Memory B cell (primary cell): Measurements from ENCODE around the gene ANKH.

Source experiments
- ATAC-seq: fragments of 150-1000 bp; cut with Tn5 transposase; 2 replicates; pipeline ENCODE4 v1.10.0; 2021; ENCODE audit warnings: low read depth, mild to moderate bottlenecking, moderate library complexity
- DNase-seq, 2 donors: peaks; one replicate each; pipeline ENCODE4 v3.0.0; 2022; ENCODE audit warnings: low spot score in 2 of 2
- H3K27ac Mint-ChIP-seq: one replicate; pipeline ENCODE4 v1.8.0; 2022; ENCODE audit warnings: mild to moderate bottlenecking, moderate library complexity, mixed read lengths
- H3K27me3 Mint-ChIP-seq: one replicate; pipeline ENCODE4 v1.8.0; 2022; ENCODE audit warnings: mixed read lengths
- H3K36me3 Mint-ChIP-seq: one replicate; pipeline ENCODE4 v1.8.0; 2022; ENCODE audit warnings: mild to moderate bottlenecking, mixed read lengths
- H3K4me1 Mint-ChIP-seq: one replicate; pipeline ENCODE4 v1.8.0; 2022; ENCODE audit warnings: mixed read lengths
- H3K4me3 Mint-ChIP-seq: one replicate; pipeline ENCODE4 v1.8.0; 2022; ENCODE audit warnings: mild to moderate bottlenecking, moderate library complexity, mixed read lengths
- H3K9me3 Mint-ChIP-seq: one replicate; pipeline ENCODE4 v1.8.0; 2022; ENCODE audit warnings: mixed read lengths

Gene ANKH

GRCh38 chr5:14672484-14673394 lies 198.8 kb downstream of the ANKH start:
- Mint-ChIP-seq H3K9me3 (no peaks in the 10 kb centered on the region), H3K4me1 (peaks cover 61% of the 10 kb centered on the region), H3K27ac (no peak overlapping the region), H3K36me3 (peaks cover 6% of the 10 kb centered on the region), H3K4me3 (no peak overlapping the region), H3K27me3 (no peaks in the 10 kb centered on the region)
- DNase-seq (no peak), ATAC-seq (no peak)

GRCh38 chr5:14672082-14672481 lies 199.5 kb downstream of the ANKH start:
- no peaks in the 10 kb centered on the region for H3K9me3 Mint-ChIP-seq
- H3K27me3 Mint-ChIP-seq = no peaks in the 10 kb centered on the region
- DNase-seq (no peak), ATAC-seq (no peak)
- H3K36me3 Mint-ChIP-seq = peaks cover 6% of the 10 kb centered on the region
- no peak overlapping the region for H3K4me3 Mint-ChIP-seq
- H3K27ac Mint-ChIP-seq = peak overlapping the region; percentile 87
- peaks cover 67% of the 10 kb centered on the region for H3K4me1 Mint-ChIP-seq

GRCh38 chr5:14671414-14671813 lies 200.2 kb downstream of the ANKH start:
- H3K27me3 Mint-ChIP-seq = no peaks in the 10 kb centered on the region
- H3K4me1 Mint-ChIP-seq = peaks cover 72% of the 10 kb centered on the region
- H3K9me3 Mint-ChIP-seq = no peaks in the 10 kb centered on the region
- H3K4me3 Mint-ChIP-seq = peak overlapping the region; percentile 67
- DNase-seq (no peak), ATAC-seq (peak; percentile 22)
- H3K36me3 Mint-ChIP-seq = peaks cover 6% of the 10 kb centered on the region
- H3K27ac Mint-ChIP-seq = peak overlapping the region; percentile 87

GRCh38 chr5:14669975-14670374 lies 201.6 kb downstream of the ANKH start:
- ATAC-seq (no peak), DNase-seq (no peak)
- no peak overlapping the region for H3K4me3 Mint-ChIP-seq
- H3K27ac Mint-ChIP-seq = no peak overlapping the region
- H3K27me3 Mint-ChIP-seq = no peaks in the 10 kb centered on the region
- H3K9me3 Mint-ChIP-seq = no peaks in the 10 kb centered on the region
- peaks cover 72% of the 10 kb centered on the region for H3K4me1 Mint-ChIP-seq
- peaks cover 6% of the 10 kb centered on the region for H3K36me3 Mint-ChIP-seq

- ATAC-seq = no peak
- Mint-ChIP-seq H3K4me3 (peak overlapping the region; percentile 8), H3K27ac (no peak overlapping the region), H3K36me3 (peaks cover 6% of the 10 kb centered on the region), H3K9me3 (no peaks in the 10 kb centered on the region), H3K4me1 (peaks cover 72% of the 10 kb centered on the region), H3K27me3 (no peaks in the 10 kb centered on the region)
- DNase-seq = no peak
Observed at GRCh38 chr5:14669415-14669814, 202.2 kb downstream of the ANKH start.

- peaks cover 67% of the 10 kb centered on the region for H3K4me1 Mint-ChIP-seq
- ATAC-seq (no peak), DNase-seq (no peak)
- H3K27ac Mint-ChIP-seq = peak overlapping the region; percentile 81
- no peaks in the 10 kb centered on the region for H3K27me3 Mint-ChIP-seq
- H3K36me3 Mint-ChIP-seq = peaks cover 3% of the 10 kb centered on the region
- peak overlapping the region; percentile 78 for H3K4me3 Mint-ChIP-seq
- no peaks in the 10 kb centered on the region for H3K9me3 Mint-ChIP-seq
Observed at GRCh38 chr5:14668181-14668591, 203.4 kb downstream of the ANKH start.

- peaks cover 64% of the 10 kb centered on the region for H3K4me1 Mint-ChIP-seq
- H3K27ac Mint-ChIP-seq = peak overlapping the region; percentile 81
- ATAC-seq (no peak), DNase-seq (no peak)
- H3K4me3 Mint-ChIP-seq = peak overlapping the region; percentile 78
- H3K9me3 Mint-ChIP-seq = no peaks in the 10 kb centered on the region
- peaks cover 3% of the 10 kb centered on the region for H3K36me3 Mint-ChIP-seq
- no peaks in the 10 kb centered on the region for H3K27me3 Mint-ChIP-seq
Observed at GRCh38 chr5:14667770-14668169, 203.8 kb downstream of the ANKH start.

GRCh38 chr5:14667290-14667689 lies 204.3 kb downstream of the ANKH start:
- Mint-ChIP-seq H3K4me1 (peaks cover 60% of the 10 kb centered on the region), H3K27me3 (no peaks in the 10 kb centered on the region), H3K9me3 (no peaks in the 10 kb centered on the region), H3K36me3 (peaks cover 3% of the 10 kb centered on the region), H3K27ac (peak overlapping the region; percentile 81), H3K4me3 (peak overlapping the region; percentile 78)
- ATAC-seq (no peak), DNase-seq (no peak)

- Mint-ChIP-seq H3K4me3 (peak overlapping the region; percentile 73), H3K27me3 (no peaks in the 10 kb centered on the region), H3K27ac (no peak overlapping the region), H3K9me3 (no peaks in the 10 kb centered on the region), H3K4me1 (peaks cover 52% of the 10 kb centered on the region), H3K36me3 (peaks cover 3% of the 10 kb centered on the region)
- ATAC-seq (no peak), DNase-seq (no peak)
Observed at GRCh38 chr5:14666357-14666756, 205.2 kb downstream of the ANKH start.

GRCh38 chr5:14665949-14666348 lies 205.6 kb downstream of the ANKH start:
- Mint-ChIP-seq H3K4me1 (peaks cover 52% of the 10 kb centered on the region), H3K27me3 (no peaks in the 10 kb centered on the region), H3K36me3 (peaks cover 3% of the 10 kb centered on the region), H3K4me3 (peak overlapping the region; percentile 73), H3K9me3 (no peaks in the 10 kb centered on the region), H3K27ac (peak overlapping the region; percentile 90)
- DNase-seq (peak; percentile 48 to 49), ATAC-seq (peak; percentile 58)

GRCh38 chr5:14665101-14665822 lies 206.3 kb downstream of the ANKH start:
- no peak for ATAC-seq
- Mint-ChIP-seq H3K9me3 (no peaks in the 10 kb centered on the region), H3K36me3 (peaks cover 3% of the 10 kb centered on the region), H3K27ac (peak overlapping the region; percentile 90), H3K4me3 (peak overlapping the region; percentile 73), H3K4me1 (peaks cover 53% of the 10 kb centered on the region), H3K27me3 (no peaks in the 10 kb centered on the region)
- DNase-seq = peak in 1 of 2 donors; percentile 27

- peak within 1 kb of the TSS; percentile 96 for H3K27ac Mint-ChIP-seq
- DNase-seq (peak; percentile 77 to 80), ATAC-seq (peak; percentile 72)
- H3K4me3 Mint-ChIP-seq = peak within 1 kb of the TSS; percentile 97
- peaks cover 3% of the 10 kb centered on the region for H3K36me3 Mint-ChIP-seq
- no peaks in the 10 kb centered on the region for H3K27me3 Mint-ChIP-seq
- H3K4me1 Mint-ChIP-seq = peaks cover 49% of the 10 kb centered on the region
- H3K9me3 Mint-ChIP-seq = no peaks in the 10 kb centered on the region
Observed at GRCh38 chr5:14664270-14665100, 207.1 kb downstream of the ANKH start, which contains the start of gene OTULIN. Gene OTULIN (plus strand): TSS chr5:14664718. CDS start chr5:14664826, 108 bp downstream.

GRCh38 chr5:14663734-14664269 lies 207.8 kb downstream of the ANKH start:
- peak overlapping the region; percentile 96 for H3K27ac Mint-ChIP-seq
- ATAC-seq = peak; percentile 6
- H3K36me3 Mint-ChIP-seq = peaks cover 3% of the 10 kb centered on the region
- no peaks in the 10 kb centered on the region for H3K9me3 Mint-ChIP-seq
- DNase-seq = no peak
- H3K27me3 Mint-ChIP-seq = no peaks in the 10 kb centered on the region
- H3K4me3 Mint-ChIP-seq = peak overlapping the region; percentile 97
- H3K4me1 Mint-ChIP-seq = peaks cover 49% of the 10 kb centered on the region
